Measurements from ENCODE around the gene PRSS23. TPM values are rescaled to one million over a fixed set of nuclear protein-coding genes. Genes with fewer than 3 reads are reported as not detected.

The PRSS23 gene
- total RNA-seq, result 27.5 and 27.6 TPM in 2 replicates
- long read RNA-seq, full-length matches to known transcripts, result 99 of 120 reads
- long read RNA-seq, partial matches to known transcripts, result 1 of 120 reads
- long read RNA-seq, other reads (novel, unspliced or antisense), result 20 of 120 reads

- no peaks in the 10 kb centered on the region for H3K9me3 Mint-ChIP-seq
- DNase-seq (ENCODE audit: low read depth, low spot score), result peak; percentile 56
- H3K4me3 Mint-ChIP-seq, result peak within 1 kb of the TSS; percentile 89
- H3K27me3 Mint-ChIP-seq (ENCODE audit: low read depth), result no peaks in the 10 kb centered on the region
- H3K36me3 Mint-ChIP-seq (ENCODE audit: low read depth), result no peaks in the 10 kb centered on the region
- peak within 1 kb of the TSS; percentile 88 for H3K27ac Mint-ChIP-seq (ENCODE audit: unreplicated experiment)
- TF ChIP-seq CTCF (conservative IDR thresholded peaks at IDR 0.05), result no peak
- peaks cover 50% of the 10 kb centered on the region for H3K4me1 Mint-ChIP-seq
Observed at GRCh38 chr11:86800076-86800959, at the start of gene PRSS23. Gene PRSS23, plus strand, starts transcription at chr11:86800542. Its CDS starts 7,102 bp downstream, at chr11:86807644.

- H3K27ac Mint-ChIP-seq (ENCODE audit: unreplicated experiment), result no peak overlapping the region
- no peaks in the 10 kb centered on the region for H3K9me3 Mint-ChIP-seq
- H3K27me3 Mint-ChIP-seq (ENCODE audit: low read depth), result no peaks in the 10 kb centered on the region
- TF ChIP-seq CTCF (conservative IDR thresholded peaks at IDR 0.05), result no peak
- no peak overlapping the region for H3K4me3 Mint-ChIP-seq
- no peak for DNase-seq (ENCODE audit: low read depth, low spot score)
- peaks cover 2% of the 10 kb centered on the region for H3K36me3 Mint-ChIP-seq (ENCODE audit: low read depth)
- peaks cover 11% of the 10 kb centered on the region for H3K4me1 Mint-ChIP-seq
Observed at GRCh38 chr11:86753459-86753858, 46.9 kb upstream of the PRSS23 start.

- Mint-ChIP-seq H3K4me3 (no peak overlapping the region), H3K27me3 (ENCODE audit: low read depth) (no peaks in the 10 kb centered on the region), H3K9me3 (no peaks in the 10 kb centered on the region), H3K27ac (ENCODE audit: unreplicated experiment) (no peak overlapping the region), H3K36me3 (ENCODE audit: low read depth) (peaks cover 2% of the 10 kb centered on the region), H3K4me1 (peaks cover 11% of the 10 kb centered on the region)
- TF ChIP-seq CTCF (conservative IDR thresholded peaks at IDR 0.05), result no peak
- DNase-seq (ENCODE audit: low read depth, low spot score), result no peak
Observed at GRCh38 chr11:86755146-86755545, 45.2 kb upstream of the PRSS23 start.

GRCh38 chr11:86758171-86758570 lies 42.2 kb upstream of the PRSS23 start:
- Mint-ChIP-seq H3K36me3 (ENCODE audit: low read depth) (peaks cover 2% of the 10 kb centered on the region), H3K27me3 (ENCODE audit: low read depth) (no peaks in the 10 kb centered on the region), H3K27ac (ENCODE audit: unreplicated experiment) (no peak overlapping the region), H3K9me3 (peaks cover 3% of the 10 kb centered on the region), H3K4me1 (peaks cover 11% of the 10 kb centered on the region), H3K4me3 (no peak overlapping the region)
- no peak for TF ChIP-seq CTCF (conservative IDR thresholded peaks at IDR 0.05)
- no peak for DNase-seq (ENCODE audit: low read depth, low spot score)

- peaks cover 2% of the 10 kb centered on the region for H3K36me3 Mint-ChIP-seq (ENCODE audit: low read depth)
- H3K4me1 Mint-ChIP-seq, result peaks cover 13% of the 10 kb centered on the region
- no peak overlapping the region for H3K4me3 Mint-ChIP-seq
- DNase-seq (ENCODE audit: low read depth, low spot score), result no peak
- peaks cover 3% of the 10 kb centered on the region for H3K9me3 Mint-ChIP-seq
- TF ChIP-seq CTCF (conservative IDR thresholded peaks at IDR 0.05), result no peak
- no peak overlapping the region for H3K27ac Mint-ChIP-seq (ENCODE audit: unreplicated experiment)
- H3K27me3 Mint-ChIP-seq (ENCODE audit: low read depth), result no peaks in the 10 kb centered on the region
Observed at GRCh38 chr11:86760577-86760976, 39.8 kb upstream of the PRSS23 start.
